GM21528 (cell line): ENCODE measurements around the gene SCNN1G.
"Not testable (repeated sequence)": the region's sequence is repeated elsewhere in the genome, so short reads cannot be mapped to it uniquely, and the experiment has no call there.

ENCODE experiments used
- ATAC-seq: cut with Tn5 transposase; IDR thresholded peaks from one replicate; pipeline ENCODE4 v1.9.1; 2021; ENCODE audit warnings: mild to moderate bottlenecking, moderate library complexity; ENCODE audit not compliant: unreplicated experiment, low FRiP score

The SCNN1G gene

GRCh38 chr16:23182679-23183542 lies at the start of gene SCNN1G:
Gene SCNN1G (plus strand): TSS chr16:23182745. CDS start chr16:23186272, 3,527 bp downstream.
- ATAC-seq, result no peak

GRCh38 chr16:23132775-23133463 lies 49.6 kb upstream of the SCNN1G start:
- no peak for ATAC-seq

GRCh38 chr16:23134274-23134673 lies 48.3 kb upstream of the SCNN1G start:
- ATAC-seq, result no peak

GRCh38 chr16:23137256-23137655 lies 45.3 kb upstream of the SCNN1G start:
- ATAC-seq, result no peak

DNA sequence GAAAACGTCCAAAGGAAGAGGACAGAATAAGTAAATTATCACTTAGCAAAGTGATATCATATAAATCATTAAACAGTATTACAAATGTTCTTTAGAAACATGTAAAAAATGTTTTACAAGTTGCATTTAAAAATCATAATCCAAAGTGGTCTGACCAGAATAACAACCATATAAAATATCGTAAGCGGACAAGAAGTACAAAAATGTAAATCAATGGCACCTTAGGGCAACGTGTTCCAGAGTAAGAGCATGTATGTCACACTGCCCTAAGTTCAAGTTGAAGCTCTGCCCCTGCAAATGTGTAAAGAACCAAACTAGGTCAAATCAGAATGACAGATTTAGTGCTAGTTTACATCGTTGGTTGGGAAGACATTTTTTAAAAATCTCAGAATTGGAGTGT lies 44.7 kb upstream of the SCNN1G start:
- no peak for ATAC-seq

GRCh38 chr16:23140107-23140506 lies 42.4 kb upstream of the SCNN1G start:
- no peak for ATAC-seq

GRCh38 chr16:23141033-23141432 lies 41.5 kb upstream of the SCNN1G start:
- ATAC-seq, result no peak

DNA sequence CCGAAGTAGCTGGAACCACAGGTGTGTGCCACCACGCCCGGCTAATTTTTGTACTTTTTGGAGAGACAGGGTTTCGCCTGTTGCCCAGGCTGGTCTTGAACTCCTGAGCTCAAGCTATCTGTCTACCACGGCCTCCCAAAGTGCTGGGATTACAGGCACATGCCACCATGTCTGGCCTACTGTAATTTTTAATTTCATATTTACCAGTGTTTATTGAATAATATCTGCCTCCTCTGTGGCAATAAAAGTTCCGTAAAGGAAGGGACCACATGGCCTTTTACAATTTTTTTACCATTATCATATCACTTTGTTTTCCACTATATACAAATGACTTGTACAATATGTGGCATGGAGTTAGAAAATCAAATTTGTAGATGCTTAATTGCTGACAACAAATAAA lies 41.0 kb upstream of the SCNN1G start:
- ATAC-seq, result no peak

DNA sequence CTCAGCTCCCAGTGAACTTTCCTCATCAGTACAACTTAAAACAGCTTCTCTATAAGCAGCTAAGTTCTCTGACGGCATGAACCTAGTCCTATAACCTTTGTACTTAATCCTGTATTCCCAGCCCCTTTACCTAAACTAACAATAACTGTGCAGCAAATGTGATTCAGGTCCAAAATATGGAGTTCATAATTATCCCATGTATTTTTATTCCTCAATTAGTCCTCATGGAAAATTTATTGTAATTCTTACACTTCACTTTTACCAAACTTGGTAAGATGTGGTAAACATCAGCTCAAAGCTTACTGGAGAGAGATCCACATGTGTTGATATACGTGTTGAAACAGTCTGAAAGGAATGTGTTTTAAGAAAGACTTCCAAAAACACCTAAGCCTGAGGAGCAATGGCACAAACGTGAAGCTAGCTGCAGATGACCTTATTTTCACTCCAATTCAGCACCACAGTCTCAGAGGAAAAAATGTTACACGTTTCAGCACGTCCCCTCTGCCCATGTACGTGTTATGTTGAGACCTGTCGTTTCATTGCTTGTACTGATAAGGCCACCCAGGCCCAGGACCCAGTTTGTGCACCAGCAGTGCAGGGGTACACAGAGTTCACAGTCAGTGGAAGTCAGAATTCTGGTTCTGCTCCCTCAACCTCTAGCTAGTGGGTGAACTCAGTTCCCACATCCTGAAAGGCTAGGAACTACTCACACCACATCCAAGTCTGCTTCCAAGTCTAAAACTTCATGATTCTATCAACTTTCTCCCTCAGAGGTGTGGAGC lies 40.4 kb upstream of the SCNN1G start:
- no peak for ATAC-seq

GRCh38 chr16:23143391-23143790 lies 39.2 kb upstream of the SCNN1G start:
- no peak for ATAC-seq

- not testable (repeated sequence) for ATAC-seq
Observed at GRCh38 chr16:23144393-23144792, 38.2 kb upstream of the SCNN1G start.

DNA sequence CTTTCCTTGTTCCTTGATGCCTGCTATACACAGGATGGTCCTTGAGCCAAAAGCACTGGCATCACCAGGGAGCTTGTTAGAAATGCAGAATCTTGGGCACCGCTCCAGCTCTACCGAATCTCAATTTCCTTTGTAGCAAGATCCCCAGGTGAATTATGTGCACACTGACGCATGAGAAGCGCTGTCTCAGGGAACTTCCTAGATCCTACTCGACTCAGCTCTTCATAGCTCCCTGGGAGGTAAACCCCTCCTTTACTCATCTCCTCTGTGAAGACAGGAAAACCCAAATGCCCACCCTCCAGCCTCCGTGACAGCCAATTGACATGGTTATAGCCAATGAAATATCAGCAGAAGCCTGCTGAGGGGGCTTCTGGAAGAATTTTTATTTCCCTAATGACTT lies 37.4 kb upstream of the SCNN1G start:
- ATAC-seq, result no peak

DNA sequence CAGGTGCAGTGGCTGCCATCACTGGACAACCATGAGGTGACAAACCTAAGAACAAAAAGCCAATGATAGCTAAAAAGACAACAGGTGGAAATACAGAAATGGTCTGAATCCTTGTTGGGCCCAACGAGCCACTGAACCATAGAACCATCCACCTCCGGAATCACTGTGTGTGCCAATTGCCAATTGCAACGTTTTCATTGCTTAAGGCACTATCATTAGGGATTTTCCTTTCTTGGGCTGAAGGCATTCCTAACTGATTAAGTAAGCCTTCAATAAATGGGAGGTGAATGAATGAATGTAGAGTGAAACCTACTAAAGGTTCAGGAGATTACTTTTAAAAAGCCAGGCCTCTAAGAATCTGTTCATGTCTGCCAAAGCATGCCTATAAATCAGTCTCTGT lies 36.9 kb upstream of the SCNN1G start:
- no peak for ATAC-seq

GRCh38 chr16:23146877-23147601 lies 35.5 kb upstream of the SCNN1G start:
- ATAC-seq, result no peak

GRCh38 chr16:23147666-23148065 lies 34.9 kb upstream of the SCNN1G start:
- no peak for ATAC-seq

GRCh38 chr16:23148166-23148512 lies 34.4 kb upstream of the SCNN1G start:
- no peak for ATAC-seq

DNA sequence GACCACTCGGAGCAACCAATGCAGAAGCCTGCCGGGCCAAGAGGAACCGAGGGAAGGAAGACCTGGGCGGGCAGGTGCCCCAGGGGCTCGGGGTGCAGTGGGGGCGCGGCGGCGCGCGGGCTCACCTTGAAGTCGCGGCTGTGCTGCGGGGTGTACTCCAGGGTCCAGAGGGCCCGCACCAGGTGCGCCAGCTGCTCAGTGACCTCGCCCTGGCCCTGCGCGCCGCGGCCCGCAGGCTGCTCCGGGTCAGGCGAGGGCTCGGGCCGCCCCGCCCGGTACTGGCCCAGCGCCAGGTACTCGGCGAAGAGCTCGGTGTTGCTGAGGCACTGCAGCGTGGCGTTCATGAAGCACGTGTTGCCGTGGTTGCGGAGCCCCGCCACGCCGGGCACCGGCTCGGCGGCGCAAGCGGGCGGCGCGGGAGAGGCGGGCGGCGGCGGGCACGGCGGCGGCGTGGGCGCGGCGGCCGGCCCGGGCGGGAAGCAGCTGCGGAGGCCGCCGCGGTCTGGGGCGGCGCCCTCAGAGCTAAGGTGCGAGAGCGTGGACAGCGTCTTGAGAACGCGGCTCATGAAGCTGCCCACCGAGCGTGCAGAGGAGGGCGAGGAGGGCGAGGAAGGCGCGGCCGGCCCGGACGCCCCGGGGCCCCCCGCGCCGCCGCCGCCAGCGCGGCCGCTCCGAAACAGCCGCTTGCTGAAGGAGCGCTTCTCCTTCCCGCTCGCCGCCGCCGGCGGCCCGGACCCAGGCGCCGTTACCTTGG lies 33.9 kb upstream of the SCNN1G start:
- peak; percentile 36 for ATAC-seq

DNA sequence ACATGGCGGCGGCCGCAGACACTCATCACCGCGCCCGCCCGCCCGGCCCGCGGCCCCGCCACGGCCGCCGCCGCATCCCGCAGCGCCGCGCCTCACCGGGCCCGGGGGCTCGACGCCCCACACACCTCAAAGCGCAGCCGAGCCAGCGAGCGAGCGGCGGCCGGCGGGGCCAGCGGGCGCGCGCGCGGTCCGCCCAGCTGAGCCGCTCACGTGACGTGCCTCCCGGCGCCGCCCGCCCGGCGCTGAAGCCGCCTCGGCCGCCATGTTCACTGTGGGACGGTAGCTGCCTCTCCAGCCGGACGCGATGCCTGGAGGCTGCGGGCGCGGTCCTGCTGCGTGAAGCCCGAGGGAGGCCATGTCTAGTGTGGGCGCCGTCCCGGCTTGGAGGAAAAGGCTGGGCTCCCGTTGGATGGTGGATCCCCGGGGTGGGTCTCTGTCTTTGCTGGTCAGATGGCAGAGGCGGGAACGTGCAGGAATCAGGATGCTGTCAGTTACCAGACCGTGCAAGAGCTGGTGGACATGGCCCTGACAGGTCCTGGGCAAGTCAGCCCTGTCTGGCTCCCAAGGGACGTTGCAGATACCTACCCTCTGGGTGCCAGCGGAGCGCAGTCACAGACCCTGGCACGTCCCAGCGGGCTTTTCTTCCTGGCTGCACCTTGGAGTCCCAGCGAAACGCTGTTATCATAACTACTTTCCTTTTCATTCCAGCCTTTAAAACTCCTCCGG lies 33.1 kb upstream of the SCNN1G start, which contains the start of gene USP31:
Gene USP31 (minus strand): TSS at position 186 of the 726 bp plus-strand sequence. CDS start 182 bp downstream, at position 4.
- ATAC-seq, result peak; percentile 96

DNA sequence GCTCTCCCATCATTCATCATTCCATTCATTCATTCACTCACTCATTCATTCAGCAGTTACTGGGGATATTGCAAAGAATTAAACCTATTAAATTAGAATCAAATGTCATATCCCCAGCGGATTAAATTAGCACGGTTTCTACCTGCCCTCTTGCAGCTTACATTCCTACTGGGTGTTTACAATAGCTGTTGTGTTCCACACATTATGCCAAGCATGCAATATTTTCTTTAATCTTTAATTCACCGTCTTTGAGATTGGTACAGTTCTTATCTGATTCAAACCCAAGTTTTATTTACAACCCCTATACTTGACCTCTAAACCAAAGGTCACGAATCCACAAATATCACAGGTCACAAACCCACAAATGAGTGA lies 32.6 kb upstream of the SCNN1G start:
- ATAC-seq, result no peak
